Measurements from ENCODE around the gene DAO. TPM values are rescaled to one million over a fixed set of nuclear protein-coding genes. Genes with fewer than 3 reads are reported as not detected.
"Not testable (repeated sequence)": the region's sequence is repeated elsewhere in the genome, so short reads cannot be mapped to it uniquely, and the experiment has no call there.

The DAO gene
- polyA plus RNA-seq, 3 donors from 2014 or later = not detected

DNA sequence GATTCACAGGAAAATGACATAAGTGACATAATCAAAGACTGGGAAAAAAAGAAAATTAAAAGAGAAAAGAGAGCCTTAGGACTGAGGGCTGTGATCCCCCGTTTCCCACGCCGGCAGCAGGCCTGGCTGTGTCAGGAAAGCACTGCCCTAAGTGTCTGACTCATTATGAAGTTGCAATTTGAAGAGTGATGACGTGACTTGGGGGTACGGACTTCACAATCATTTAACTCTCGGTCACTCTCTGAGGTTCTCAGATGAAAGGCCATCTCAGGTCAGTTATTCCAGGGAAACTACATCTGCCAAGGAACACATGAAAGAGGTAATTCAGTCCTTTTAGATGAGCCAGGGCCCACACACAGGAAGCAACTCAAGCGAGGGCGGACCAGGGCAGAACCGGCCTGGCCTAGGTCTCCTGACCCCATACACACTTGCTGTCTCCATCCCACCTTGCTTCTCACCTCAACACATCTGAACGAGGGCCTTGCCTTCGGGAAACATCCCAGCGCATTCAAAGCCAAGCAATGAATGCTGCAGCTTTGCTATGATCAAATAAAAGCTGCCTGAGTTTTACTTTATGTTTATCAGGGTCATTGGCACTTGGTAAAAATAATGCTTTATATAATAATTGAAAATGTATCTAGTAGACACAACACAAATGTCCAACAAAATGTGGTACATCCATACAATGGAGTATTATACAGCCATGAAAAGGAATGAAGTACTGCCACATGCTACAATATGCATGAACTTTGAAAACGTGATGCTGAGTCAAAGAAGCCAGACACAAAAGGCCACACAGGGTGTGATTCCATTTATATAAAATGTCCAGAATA, 25.2 kb upstream of the DAO start:
- no peak for DNase-seq
- Mint-ChIP-seq H3K9me3 (no peaks in the 10 kb centered on the region), H3K27me3 (ENCODE audit: low read depth in 3 of 3) (peaks cover 18 to 30% (median 22%) of the 10 kb centered on the region in 3 donors), H3K27ac (peak overlapping the region; percentile 95 to 100 (median 97)), H3K36me3 (peaks cover 4 to 13% (median 11%) of the 10 kb centered on the region in 3 donors), H3K4me1 (peaks cover 56 to 71% of the 10 kb centered on the region in 2 donors), H3K4me3 (peak overlapping the region in 3 of 5 donors; percentile 58 to 99 (median 95))

- no peaks in the 10 kb centered on the region for H3K9me3 Mint-ChIP-seq
- H3K27me3 Mint-ChIP-seq (ENCODE audit: low read depth in 3 of 3) = peaks cover 18 to 30% (median 22%) of the 10 kb centered on the region in 3 donors
- peak overlapping the region; percentile 90 to 99 (median 95) for H3K4me3 Mint-ChIP-seq
- peaks cover 60 to 70% of the 10 kb centered on the region in 2 donors for H3K4me1 Mint-ChIP-seq
- DNase-seq = no peak
- peak overlapping the region; percentile 95 to 100 (median 97) for H3K27ac Mint-ChIP-seq
- H3K36me3 Mint-ChIP-seq = peaks cover 4 to 13% (median 11%) of the 10 kb centered on the region in 3 donors
These were observed 24.4 kb upstream of the DAO start for GRCh38 chr12:108855284-108856169.

DNA sequence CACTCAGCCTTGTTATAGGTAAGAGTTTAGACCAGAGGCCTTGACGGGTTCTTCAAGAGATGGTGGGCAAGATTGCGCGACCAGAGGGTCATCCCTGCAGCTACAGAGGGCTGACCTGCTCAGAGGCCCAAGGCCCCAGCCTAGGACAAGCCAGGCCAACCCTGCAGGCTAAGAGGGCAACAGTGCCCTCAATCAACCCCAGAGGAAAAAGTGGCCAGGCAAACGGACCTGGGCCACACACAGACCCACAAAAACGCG, 23.8 kb upstream of the DAO start:
- peak overlapping the region; percentile 95 to 100 (median 97) for H3K27ac Mint-ChIP-seq
- no peaks in the 10 kb centered on the region for H3K9me3 Mint-ChIP-seq
- H3K4me3 Mint-ChIP-seq = peak overlapping the region; percentile 90 to 99 (median 95)
- peaks cover 4 to 13% (median 11%) of the 10 kb centered on the region in 3 donors for H3K36me3 Mint-ChIP-seq
- DNase-seq = no peak
- peaks cover 18 to 30% (median 22%) of the 10 kb centered on the region in 3 donors for H3K27me3 Mint-ChIP-seq (ENCODE audit: low read depth in 3 of 3)
- H3K4me1 Mint-ChIP-seq = peaks cover 62 to 69% of the 10 kb centered on the region in 2 donors

GRCh38 chr12:108856428-108857157, 23.3 kb upstream of the DAO start:
- no peaks in the 10 kb centered on the region for H3K9me3 Mint-ChIP-seq
- peaks cover 18 to 30% (median 22%) of the 10 kb centered on the region in 3 donors for H3K27me3 Mint-ChIP-seq (ENCODE audit: low read depth in 3 of 3)
- DNase-seq = peak; percentile 85 to 89 (median 86)
- H3K36me3 Mint-ChIP-seq = peaks cover 4 to 10% (median 6%) of the 10 kb centered on the region in 3 donors
- H3K27ac Mint-ChIP-seq = peak overlapping the region; percentile 95 to 100 (median 97)
- H3K4me3 Mint-ChIP-seq = peak overlapping the region; percentile 90 to 99 (median 95)
- peaks cover 62 to 64% of the 10 kb centered on the region in 2 donors for H3K4me1 Mint-ChIP-seq

- Mint-ChIP-seq H3K4me3 (peak overlapping the region; percentile 90 to 99 (median 95)), H3K27me3 (ENCODE audit: low read depth in 3 of 3) (peaks cover 18 to 30% (median 22%) of the 10 kb centered on the region in 3 donors), H3K4me1 (peaks cover 61 to 63% of the 10 kb centered on the region in 2 donors), H3K27ac (peak overlapping the region; percentile 95 to 100 (median 97)), H3K9me3 (no peaks in the 10 kb centered on the region), H3K36me3 (peaks cover 4 to 8% (median 4%) of the 10 kb centered on the region in 3 donors)
- no peak for DNase-seq
These were observed 22.8 kb upstream of the DAO start for GRCh38 chr12:108857158-108857407.

GRCh38 chr12:108858311-108859074, 21.4 kb upstream of the DAO start:
- H3K27ac Mint-ChIP-seq = peak overlapping the region; percentile 84 to 93 (median 89)
- no peak for DNase-seq
- peak overlapping the region; percentile 84 to 90 (median 88) for H3K4me3 Mint-ChIP-seq
- H3K9me3 Mint-ChIP-seq = peaks cover 0 to 2% (median 0%) of the 10 kb centered on the region in 6 donors
- H3K4me1 Mint-ChIP-seq = peaks cover 51 to 60% of the 10 kb centered on the region in 2 donors
- peaks cover 18 to 33% (median 22%) of the 10 kb centered on the region in 3 donors for H3K27me3 Mint-ChIP-seq (ENCODE audit: low read depth in 3 of 3)
- peaks cover 4 to 8% (median 7%) of the 10 kb centered on the region in 3 donors for H3K36me3 Mint-ChIP-seq

- Mint-ChIP-seq H3K27ac (peak overlapping the region in 5 of 6 donors; percentile 63 to 93 (median 84)), H3K27me3 (ENCODE audit: low read depth in 3 of 3) (peaks cover 18 to 27% (median 22%) of the 10 kb centered on the region in 3 donors), H3K4me1 (peaks cover 43 to 54% of the 10 kb centered on the region in 2 donors), H3K4me3 (peak overlapping the region; percentile 84 to 90 (median 88))
- DNase-seq, H3K36me3 Mint-ChIP-seq, H3K9me3 Mint-ChIP-seq: not testable (repeated sequence)
These were observed 20.6 kb upstream of the DAO start for GRCh38 chr12:108859141-108859922.

DNA sequence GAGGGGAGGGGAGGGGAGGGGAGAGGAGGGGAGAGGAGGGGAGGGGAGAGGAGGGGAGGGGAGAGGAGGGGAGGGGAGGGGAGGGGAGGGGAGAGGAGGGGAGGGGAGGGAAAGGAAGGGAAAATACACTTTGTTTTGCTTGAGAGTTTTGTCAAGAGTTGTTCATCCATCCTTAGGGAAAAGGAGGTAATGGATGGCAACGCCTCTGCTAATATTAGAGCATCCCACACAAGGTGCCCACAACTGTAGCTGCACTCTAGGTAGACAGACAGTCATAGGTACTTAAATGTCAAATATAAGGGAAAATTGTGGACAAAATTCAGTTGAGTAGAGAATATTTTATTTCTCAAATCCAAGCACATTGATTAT, 20.0 kb upstream of the DAO start:
- no peak overlapping the region for H3K4me3 Mint-ChIP-seq
- no peak overlapping the region for H3K27ac Mint-ChIP-seq
- peaks cover 18 to 27% (median 22%) of the 10 kb centered on the region in 3 donors for H3K27me3 Mint-ChIP-seq (ENCODE audit: low read depth in 3 of 3)
- peaks cover 37 to 50% of the 10 kb centered on the region in 2 donors for H3K4me1 Mint-ChIP-seq
- no peak for DNase-seq
- H3K9me3 Mint-ChIP-seq = peaks cover 0 to 2% (median 0%) of the 10 kb centered on the region in 6 donors
- H3K36me3 Mint-ChIP-seq = peaks cover 0 to 7% (median 0%) of the 10 kb centered on the region in 3 donors

GRCh38 chr12:108860443-108860842, 19.4 kb upstream of the DAO start:
- no peak for DNase-seq
- Mint-ChIP-seq H3K36me3 (peaks cover 0 to 5% (median 0%) of the 10 kb centered on the region in 3 donors), H3K27me3 (ENCODE audit: low read depth in 3 of 3) (peaks cover 18 to 27% (median 22%) of the 10 kb centered on the region in 3 donors), H3K4me3 (peak overlapping the region in 1 of 5 donors; percentile 17), H3K4me1 (peaks cover 32 to 45% of the 10 kb centered on the region in 2 donors), H3K9me3 (peaks cover 0 to 2% (median 0%) of the 10 kb centered on the region in 6 donors), H3K27ac (peak overlapping the region in 1 of 6 donors; percentile 71)

- Mint-ChIP-seq H3K27me3 (ENCODE audit: low read depth in 3 of 3) (peaks cover 8 to 17% (median 9%) of the 10 kb centered on the region in 3 donors), H3K36me3 (peaks cover 0 to 3% (median 0%) of the 10 kb centered on the region in 3 donors), H3K9me3 (peaks cover 0 to 2% (median 0%) of the 10 kb centered on the region in 6 donors), H3K27ac (peak overlapping the region in 1 of 6 donors; percentile 43), H3K4me1 (peaks cover 16 to 29% of the 10 kb centered on the region in 2 donors), H3K4me3 (peak overlapping the region in 1 of 5 donors; percentile 38)
- no peak for DNase-seq
These were observed 17.9 kb upstream of the DAO start for GRCh38 chr12:108861878-108862587.

DNA sequence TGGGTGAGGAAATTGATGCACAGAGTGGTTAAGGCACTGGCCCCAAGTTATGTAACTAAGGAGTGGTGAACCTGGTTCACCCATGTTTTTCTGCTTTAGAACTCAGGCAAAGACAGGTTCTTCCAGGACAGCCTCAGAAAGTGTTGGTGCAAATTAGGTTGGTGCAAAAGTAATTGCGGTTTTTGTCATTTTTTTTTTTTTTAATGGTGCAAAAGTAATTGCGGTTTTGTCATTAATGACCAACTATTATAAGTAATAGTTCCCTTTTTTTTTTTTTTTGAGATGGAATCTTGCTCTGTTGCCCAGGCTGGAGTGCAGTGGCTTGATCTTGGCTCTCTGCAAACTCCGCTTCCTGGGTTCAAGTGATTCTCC, 17.3 kb upstream of the DAO start:
- Mint-ChIP-seq H3K27ac (peak overlapping the region in 1 of 6 donors; percentile 43), H3K36me3 (peaks cover 0 to 3% (median 0%) of the 10 kb centered on the region in 3 donors), H3K4me3 (peak overlapping the region in 1 of 5 donors; percentile 38), H3K4me1 (peaks cover 16 to 29% of the 10 kb centered on the region in 2 donors), H3K9me3 (peaks cover 0 to 2% (median 0%) of the 10 kb centered on the region in 6 donors), H3K27me3 (ENCODE audit: low read depth in 3 of 3) (peaks cover 8 to 16% (median 8%) of the 10 kb centered on the region in 3 donors)
- no peak for DNase-seq

Data from immature natural killer cell (primary cell).